ENCODE measurements around the gene RNF166. TPM values are rescaled to one million over a fixed set of nuclear protein-coding genes. Genes with fewer than 3 reads are reported as not detected.

The RNF166 gene
- total RNA-seq, 2 experiments from 2014 or later = 48.8 to 52.6 TPM

DNA sequence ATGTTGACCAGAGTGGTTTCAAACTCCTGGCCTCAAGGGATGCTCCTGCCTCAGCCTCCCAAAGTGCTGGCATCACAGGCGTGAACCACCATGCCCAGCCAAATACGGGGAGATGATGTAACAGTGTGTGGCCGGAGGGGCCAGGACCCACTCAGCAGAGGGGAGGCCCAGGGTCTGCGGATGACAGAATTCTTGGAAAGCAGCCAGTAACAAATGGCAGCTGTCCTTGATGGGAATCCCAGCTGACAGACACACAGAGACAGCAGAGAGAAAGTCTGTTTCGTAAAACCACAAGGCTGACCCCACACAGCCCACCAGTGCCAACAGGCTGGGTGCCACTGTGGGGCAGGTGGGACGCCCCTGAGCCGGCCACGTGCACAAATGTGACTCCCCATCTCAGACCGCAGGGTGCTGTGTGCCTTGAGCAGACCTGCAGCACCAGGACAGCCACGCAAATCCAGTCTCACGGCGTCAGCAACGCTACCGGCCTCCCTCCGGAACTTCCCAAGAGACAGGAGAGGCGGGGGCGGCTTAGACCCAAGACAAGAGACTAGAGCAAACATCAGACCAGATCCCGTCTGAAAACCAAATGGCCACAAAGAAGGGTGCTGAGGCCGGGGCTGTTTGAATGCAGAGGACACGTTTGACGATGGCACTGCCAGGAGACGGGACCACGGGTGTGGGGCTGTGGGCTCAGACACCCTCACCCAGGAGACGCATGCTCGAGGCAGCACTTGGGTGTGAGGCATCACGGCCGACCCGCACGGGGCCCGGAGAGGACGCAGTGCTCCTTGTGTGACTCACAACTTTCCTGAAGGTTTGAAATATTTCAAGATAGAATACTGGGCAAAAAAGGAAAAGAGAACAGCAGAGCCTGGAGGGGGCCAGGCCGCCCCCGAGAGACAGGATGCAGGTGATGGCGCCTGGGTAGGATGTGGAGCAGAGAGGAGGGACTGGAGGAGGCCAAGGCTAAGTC lies 24.7 kb upstream of the RNF166 start:
- POLR2A ChIA-PET = no interaction called here
- CTCF ChIA-PET = no interaction called here

DNA sequence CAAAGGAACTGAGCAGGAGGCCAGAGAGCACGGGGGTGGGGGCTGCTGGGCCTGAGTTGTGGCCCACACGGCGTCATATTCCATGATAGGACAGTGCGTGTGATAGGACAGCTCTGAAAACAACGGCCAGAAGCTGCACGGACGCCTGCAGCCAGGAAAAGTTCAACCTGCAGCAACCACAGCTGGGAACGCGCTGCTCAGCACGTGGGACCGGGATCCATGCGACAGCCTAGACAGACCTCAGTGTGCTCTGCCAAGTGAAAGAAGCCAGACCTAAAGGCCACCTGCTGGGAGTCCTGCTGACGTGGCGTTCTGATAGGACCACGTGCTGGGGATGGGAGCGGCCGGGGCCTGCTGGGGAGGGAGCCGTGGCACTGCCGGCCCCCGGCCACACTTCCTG lies 21.7 kb upstream of the RNF166 start:
- CTCF ChIA-PET = no interaction called here
- POLR2A ChIA-PET = no interaction called here

DNA sequence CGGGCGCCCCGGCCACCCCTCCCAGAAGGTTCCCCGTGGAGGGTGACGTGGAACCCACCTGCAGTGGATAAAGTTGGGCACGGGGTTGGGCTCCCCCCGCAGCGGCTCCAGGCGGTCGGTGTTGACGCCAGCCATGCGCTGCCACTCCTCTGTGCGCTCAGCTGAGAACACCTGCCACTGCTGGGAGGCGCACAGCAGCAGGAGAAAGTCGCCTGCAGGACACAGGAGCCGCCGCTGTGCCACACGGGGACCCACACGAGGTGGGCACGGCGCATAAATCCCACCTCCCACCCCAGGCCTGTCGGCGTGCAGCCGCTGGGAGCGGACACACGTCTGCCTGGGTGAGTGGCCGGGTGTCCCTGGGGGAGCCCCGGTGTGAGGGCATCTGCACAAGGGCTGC lies 20.8 kb upstream of the RNF166 start:
- CTCF ChIA-PET = interaction anchor here (1.8 kb wide), 1 partner anchor 10 kb away, joined by 5 read pairs; no protein-coding TSS in a partner anchor
- POLR2A ChIA-PET = no interaction called here

DNA sequence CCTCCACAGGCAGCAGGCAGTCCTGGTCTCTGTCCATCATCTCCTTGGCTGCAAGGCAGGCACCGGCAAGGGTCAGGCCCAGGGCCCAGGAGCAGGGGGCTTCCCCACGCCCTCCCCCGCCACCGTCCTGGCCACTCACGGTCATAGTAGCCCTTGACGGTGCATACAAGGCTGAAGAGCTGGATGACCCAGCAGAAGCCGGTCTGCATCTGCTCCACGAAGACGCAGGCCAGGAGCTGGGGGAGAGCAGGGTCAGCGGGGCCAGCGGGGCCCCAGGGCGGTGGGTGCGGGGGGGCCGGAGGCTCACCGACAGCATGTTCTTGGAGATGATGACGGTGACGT lies 20.2 kb upstream of the RNF166 start:
- ChIA-PET CTCF (interaction anchor here (1.8 kb wide), 1 partner anchor 11 kb away, joined by 5 read pairs; no protein-coding TSS in a partner anchor), POLR2A (no interaction called here)

DNA sequence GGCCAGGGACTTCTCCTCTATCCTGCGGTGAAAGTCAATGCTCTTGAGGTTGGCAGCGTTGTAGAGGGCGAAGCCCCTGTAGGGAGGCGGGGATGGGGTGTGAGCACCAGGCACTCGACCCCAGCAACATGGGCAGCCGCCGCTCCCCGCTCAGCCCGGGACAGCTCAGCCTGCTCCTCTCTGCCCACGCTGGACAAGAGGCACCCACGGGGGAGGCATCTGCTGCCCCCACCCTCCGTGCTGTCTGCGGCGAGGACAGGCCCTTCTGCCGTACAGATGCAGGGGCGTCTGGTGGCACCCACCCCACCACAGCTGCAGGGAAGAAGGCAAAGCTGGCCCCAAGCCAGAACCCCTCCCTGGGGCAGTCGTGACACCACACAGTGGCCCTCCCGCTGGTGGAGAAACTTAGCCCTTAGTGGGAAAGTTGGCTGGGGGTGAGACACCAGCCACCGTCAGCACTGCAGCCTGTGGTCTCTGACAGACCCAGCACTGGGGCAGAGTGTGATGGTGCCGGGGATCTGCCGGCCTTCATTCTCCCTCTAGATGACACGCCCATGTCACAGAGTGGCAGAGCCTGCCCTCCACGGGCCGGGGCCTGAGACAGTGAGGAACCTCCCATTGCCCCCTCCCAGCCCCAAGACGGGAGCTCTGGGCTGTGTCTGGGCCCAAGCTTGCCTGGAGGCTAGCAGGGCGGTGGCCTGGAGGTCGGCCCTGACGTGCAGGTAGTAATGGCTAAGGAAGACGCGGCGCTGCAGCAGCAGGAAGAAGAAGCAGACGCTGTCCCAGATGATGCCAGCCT lies 19.6 kb upstream of the RNF166 start:
- ChIA-PET POLR2A (no interaction called here), CTCF (interaction anchor here (1.8 kb wide), 1 partner anchor 12 kb away, joined by 5 read pairs; no protein-coding TSS in a partner anchor)

DNA sequence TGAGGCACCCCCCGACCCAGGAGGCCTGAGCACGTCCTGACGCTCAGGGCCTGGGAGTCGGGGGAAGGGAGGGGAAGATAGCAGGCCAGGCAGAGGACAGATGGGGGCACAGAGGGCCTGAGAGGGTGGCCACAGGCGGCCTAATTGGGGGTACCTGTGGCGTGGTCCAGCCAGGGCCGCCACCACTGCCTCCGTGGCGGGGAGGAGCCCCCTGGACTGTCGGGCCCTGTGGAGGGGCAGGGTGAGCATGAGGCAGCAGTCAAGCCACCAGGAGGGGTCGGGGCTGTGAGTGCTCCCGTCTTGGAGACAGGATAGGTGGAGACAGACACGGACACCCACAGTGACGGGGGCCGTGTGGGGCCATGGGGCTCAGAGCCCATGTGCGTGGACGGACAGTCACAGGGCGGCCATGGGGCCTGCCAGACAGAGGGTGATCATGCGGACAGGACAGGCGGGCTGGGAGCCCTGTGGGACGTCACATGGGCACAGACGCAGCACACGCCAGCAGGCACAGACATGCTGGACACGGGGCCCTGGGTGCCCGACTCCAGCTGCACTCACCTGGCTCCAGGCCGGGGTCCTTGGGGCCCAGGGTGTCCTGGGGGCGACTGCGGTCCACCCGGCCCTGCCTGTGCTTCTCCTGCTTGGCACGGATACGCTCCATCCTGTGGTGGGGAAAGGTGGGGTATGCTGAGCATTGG lies 18.8 kb upstream of the RNF166 start:
- ChIA-PET CTCF (interaction anchor here (1.8 to 3.4 kb wide), 2 partner anchors 12 kb away, joined by 5 to 16 read pairs; no protein-coding TSS in a partner anchor), POLR2A (no interaction called here)

DNA sequence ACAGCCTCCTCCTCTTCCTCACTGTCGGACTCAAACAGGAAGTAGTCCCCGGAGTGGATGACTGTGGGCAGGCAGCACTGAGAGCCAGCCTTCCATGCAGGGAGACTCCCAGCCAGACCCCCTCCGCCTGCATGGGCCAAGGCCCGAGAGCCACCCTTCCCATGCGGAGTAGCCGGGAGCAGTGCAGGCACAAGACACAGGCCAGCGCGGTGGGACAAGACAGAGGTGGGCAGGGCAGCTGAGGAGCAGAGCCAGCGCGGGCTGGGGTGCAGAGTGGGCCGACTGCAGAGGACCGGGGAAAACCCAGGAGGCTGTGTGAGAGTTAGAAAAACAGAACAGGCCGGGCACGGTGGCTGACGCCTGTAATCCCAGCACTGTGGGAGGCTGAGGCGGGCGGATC lies 17.7 kb upstream of the RNF166 start:
- CTCF ChIA-PET = interaction anchor here (3.4 kb wide), 1 partner anchor 13 kb away, joined by 16 read pairs; no protein-coding TSS in a partner anchor
- POLR2A ChIA-PET = no interaction called here

DNA sequence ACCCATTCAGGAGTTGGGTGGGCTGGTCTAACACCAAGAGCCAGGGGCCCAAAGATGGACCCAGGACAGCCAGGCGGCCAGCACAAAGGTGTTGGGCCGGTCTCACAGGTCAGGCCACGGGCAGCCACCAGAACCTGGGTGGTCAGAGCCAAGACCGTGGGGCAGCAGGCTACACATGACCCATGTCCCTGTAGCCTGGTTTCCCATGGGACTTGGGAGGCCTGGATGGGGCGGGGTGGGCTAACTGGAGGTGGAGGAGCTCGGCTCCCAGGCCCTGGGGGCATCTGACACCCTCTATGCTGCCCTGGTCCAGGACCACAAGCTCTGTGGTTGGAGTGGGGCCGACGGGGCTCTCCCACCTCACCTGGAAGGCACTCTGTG lies 17.3 kb upstream of the RNF166 start:
- CTCF ChIA-PET = interaction anchor here (3.4 kb wide), 1 partner anchor 13 kb away, joined by 16 read pairs; no protein-coding TSS in a partner anchor
- POLR2A ChIA-PET = no interaction called here

DNA sequence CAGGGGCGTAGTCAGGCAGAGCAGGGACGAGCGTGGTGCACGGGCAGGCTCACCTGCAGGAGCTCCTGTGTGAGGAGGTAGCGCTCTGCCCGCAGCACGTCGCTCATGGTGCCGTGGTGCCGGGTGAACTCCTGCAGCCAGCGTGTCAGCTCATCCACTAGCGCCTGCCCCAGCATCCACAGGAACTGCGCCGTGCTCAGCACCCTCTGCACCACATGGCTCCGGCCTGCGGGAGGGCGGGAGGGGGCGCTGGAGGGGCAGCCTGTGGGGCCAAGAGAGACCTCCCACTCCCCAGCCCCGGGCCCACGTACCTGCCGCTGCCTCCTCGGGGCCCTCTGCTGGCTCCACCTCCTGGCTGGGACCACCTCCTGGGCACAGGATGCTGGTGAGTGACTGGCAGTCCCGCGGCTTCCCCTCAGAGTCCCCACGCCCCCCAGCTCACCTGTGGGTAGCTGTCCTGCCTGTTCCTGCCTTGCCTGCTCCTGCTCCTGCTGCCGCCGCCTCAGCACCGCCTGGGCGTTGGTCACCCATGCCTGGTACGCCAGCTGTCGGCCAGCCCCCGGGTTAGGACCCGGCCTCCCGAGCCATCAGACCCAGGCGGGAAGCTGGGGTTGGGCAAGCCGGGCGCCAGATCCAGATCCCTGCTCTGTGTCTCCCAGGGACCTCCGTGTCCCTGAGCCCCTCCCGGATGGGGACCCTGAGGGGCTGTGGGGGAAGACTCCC lies 16.7 kb upstream of the RNF166 start:
- POLR2A ChIA-PET = no interaction called here
- CTCF ChIA-PET = interaction anchor here (3.4 kb wide), 1 partner anchor 14 kb away, joined by 16 read pairs; no protein-coding TSS in a partner anchor

DNA sequence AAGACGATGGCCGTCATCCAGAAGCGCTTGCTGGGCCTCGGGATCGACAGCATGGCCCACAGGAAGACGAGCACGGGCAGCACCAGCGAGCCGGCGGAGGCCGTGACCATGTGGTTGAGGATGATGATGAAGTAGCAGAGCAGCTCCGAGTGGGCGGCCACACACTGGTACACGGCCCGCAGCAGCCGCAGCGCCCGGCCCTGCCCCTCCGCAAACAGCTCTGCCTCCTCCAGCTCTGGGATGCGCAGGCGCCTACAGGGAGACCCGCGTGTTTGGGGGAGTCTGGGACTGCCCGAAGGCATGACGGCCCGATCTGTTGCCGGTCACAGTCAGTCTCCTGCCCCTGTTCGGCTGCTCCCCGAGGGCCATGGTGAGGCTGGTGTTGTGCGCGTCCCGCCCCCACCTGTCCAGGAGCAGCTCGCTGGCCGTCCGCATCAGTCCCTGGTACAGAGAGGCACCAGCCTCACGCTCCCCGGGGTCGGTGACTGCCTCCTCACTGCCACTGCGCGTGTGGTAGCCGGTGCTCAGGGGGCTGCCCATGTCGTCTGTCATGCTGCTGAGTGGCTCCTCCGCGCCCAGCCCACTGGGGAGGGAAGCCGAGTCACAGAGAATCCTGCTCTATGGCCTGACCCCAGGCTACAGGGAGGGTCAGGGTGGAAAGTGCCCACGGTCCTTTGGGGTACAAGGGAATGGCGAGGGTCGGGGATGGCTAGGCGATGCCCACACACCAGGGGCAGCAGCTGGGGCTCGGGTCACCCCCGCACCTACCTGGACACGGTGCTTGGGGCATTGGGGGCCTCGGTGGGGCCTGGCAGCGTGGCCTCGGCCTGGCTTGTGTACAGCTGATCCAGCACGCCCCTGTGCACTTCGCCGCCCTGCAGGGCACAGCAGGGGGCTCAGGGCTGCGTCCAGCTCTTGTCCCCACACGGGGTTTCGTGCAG lies 15.9 kb upstream of the RNF166 start:
- CTCF ChIA-PET = interaction anchor here (3.4 kb wide), 1 partner anchor 15 kb away, joined by 16 read pairs; no protein-coding TSS in a partner anchor
- POLR2A ChIA-PET = no interaction called here

DNA sequence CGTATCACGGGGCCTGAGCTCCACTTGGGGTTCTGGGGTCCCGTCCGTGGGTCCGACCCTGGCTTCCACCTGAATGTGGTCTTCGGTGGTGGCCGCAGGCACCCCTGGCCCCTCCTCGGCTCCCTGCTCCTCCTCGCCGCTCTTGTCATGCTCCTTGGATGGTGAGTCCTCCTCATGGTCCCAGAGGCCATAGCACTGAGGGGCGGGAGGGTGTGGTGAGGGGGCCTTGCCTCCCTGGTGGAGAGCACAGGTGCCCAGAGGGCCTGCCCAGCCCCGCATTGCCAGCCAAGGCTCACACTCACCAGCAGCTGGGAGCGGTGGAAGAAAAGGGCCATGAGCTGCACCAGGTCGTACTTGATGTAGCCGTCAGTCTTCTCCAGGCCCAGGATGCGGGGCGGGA lies 15.0 kb upstream of the RNF166 start:
- ChIA-PET CTCF (interaction anchor here (1.8 to 3.4 kb wide), 2 partner anchors 16 kb away, joined by 6 to 16 read pairs; no protein-coding TSS in a partner anchor), POLR2A (no interaction called here)

DNA sequence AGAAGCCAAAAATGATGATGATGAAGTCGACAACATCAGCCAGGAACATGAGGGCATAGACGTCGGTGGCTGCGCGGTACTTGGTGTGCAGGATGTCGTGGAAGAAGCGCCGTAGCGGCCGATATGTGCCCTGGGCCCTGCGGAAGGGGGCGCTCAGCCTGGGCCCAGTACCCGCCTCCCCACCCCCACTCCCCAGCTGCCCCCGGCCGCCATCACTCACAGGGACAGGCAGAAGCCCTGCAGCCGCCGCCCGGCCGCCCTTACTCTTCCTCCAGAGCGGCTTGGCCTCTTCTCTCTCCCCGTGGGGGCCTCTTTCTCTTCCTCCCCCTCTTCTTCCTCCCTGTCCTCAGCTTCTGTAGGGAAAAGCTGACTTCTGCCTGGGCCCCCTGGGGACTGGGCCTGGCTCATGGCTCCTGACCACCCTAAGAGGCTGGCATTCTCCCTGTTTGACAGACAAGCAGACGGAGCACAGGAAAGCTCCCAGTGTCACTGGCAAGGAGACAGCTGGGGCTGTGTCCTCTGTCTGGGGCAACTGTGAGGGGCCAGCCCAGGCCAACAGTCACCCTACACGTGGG lies 14.3 kb upstream of the RNF166 start:
- ChIA-PET CTCF (interaction anchor here (1.8 kb wide), 1 partner anchor 17 kb away, joined by 6 read pairs; no protein-coding TSS in a partner anchor), POLR2A (no interaction called here)

DNA sequence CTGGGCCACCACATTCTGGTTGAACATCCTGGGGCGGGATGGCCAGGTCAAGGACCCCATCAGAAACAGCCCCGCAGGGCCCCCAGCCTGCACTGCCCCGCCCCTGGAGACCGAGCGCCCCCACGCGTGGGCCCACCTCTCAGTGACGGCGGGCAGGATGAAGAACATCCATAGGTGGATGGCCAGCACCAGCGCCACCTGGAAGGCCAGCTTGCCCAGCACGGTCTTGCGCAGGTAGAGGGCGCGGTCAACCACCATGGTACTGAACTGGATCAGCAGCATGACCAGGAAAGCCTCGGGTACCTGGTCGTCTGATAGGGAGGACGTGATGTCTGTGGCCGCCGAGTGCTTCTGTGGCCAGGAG lies 13.7 kb upstream of the RNF166 start:
- POLR2A ChIA-PET = no interaction called here
- CTCF ChIA-PET = interaction anchor here (1.8 kb wide), 1 partner anchor 18 kb away, joined by 6 read pairs; no protein-coding TSS in a partner anchor

DNA sequence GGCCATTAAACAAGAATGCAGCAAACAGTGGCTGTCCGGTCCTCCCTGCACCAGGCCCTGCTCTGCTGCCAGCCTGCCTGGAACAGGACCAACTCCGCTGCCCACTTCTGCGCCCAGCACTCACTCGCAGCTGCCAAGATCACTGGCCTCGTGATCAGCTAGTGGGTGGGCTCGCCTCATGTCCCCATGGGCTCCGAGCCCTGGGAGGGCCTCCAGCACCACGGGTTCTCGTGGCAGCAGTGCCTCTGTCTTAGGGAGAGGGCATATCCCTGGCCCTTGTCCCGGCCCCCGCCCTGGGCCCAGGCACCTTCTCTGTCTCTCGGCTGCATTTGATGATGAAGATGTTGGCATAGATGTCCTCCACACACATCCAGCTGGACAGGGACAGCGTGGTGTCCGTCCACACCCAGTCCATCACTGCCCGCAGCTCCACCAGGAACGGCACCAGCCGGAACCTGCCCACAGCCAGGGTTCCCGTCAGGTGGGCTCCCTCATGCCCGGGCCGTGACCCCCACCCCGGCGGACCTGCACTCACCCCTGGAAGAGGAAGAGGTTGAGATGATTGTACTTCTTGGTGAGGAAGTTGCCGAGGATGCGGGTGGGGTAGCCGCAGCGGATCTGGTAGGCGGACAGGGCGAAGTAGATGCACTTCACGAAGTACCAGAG lies 13.2 kb upstream of the RNF166 start:
- ChIA-PET POLR2A (no interaction called here), CTCF (interaction anchor here (1.5 to 1.8 kb wide), 2 partner anchors 18 kb away, joined by 5 to 6 read pairs; no protein-coding TSS in a partner anchor)

DNA sequence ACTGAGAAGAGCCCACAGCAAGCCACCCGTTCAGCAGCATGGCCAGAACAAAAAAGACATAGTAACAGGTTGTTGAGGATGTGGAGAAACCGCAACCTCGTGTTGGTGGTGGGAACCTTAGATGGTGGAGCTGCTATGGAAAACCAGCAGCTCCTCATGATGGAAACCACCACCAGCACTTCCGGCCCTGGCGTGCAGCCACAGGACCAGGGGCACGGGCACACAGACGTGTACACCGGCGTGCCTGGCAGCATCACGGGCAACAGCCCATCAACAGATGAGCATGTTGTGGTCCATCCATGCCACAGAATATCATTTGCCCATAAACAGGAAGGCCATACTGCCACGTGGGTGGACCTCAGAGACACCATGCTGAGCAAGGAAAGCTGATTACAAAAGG lies 12.0 kb upstream of the RNF166 start:
- ChIA-PET POLR2A (no interaction called here), CTCF (interaction anchor here (1.5 kb wide), 1 partner anchor 19 kb away, joined by 5 read pairs; no protein-coding TSS in a partner anchor)

DNA sequence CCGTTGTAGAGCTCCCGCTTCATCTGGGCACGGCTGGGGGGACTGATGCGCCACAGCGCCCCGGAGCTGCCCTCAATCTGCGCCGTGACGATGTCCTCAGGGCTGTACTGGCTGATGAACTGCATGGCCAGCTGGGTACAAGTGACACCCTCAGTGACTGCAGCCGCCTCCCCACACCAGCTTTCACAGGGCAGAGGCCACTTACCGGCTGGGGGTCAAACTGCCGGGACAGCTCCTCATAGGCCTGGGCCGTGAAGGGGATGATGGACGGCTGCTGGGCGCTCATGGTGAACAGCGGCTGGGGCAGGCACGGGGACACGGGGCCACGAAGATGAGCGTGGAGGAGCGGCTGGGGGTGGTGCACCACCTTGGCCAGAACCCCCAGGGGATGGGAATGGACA lies 10.4 kb upstream of the RNF166 start:
- POLR2A ChIA-PET = no interaction called here
- CTCF ChIA-PET = interaction anchor here (1.4 kb wide), 1 partner anchor 86 kb away, joined by 3 read pairs; the partner anchor contains the start of gene CDT1

DNA sequence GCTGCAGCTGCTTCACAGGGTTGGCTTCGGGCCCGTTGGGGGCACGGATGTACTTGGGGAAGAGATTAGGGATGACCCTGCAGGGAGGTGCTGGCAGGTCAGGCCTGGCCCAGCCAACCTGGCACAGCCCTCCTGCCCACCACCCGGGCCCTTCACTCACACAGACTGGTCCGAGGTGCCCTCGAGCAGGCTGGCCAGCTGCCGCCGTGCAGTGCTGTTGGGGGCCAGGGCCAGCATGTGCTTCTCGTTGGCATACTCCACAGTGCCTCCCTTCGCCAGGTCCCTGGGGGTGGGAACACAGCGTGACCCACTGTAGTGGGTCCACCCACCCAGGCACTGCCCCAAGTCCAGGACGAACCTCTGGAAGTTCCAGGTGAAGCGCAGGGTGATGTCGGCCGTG lies 10.0 kb upstream of the RNF166 start:
- CTCF ChIA-PET = interaction anchor here (1.3 to 1.4 kb wide), 2 partner anchors 21 to 87 kb away, joined by 3 to 5 read pairs; partner anchors contain the start of gene CDT1
- POLR2A ChIA-PET = no interaction called here
